ENCODE data around the gene CRB2. TPM values are rescaled to one million over a fixed set of nuclear protein-coding genes. Genes with fewer than 3 reads are reported as not detected.

The CRB2 gene
- total RNA-seq, 1 donor from 2014 or later, result not detected

GRCh38 chr9:123349033-123349432, 7.0 kb upstream of the CRB2 start:
- Histone ChIP-seq H3K4me1 (peaks cover 2% of the 10 kb centered on the region), H3K27ac (replicated peaks) (no peak overlapping the region), H3K4me3 (no peak overlapping the region), H3K27me3 (ENCODE audit: low read depth) (peaks cover 50% of the 10 kb centered on the region), H3K36me3 (no peaks in the 10 kb centered on the region), H3K9me3 (replicated peaks) (no peaks in the 10 kb centered on the region)
- no peak for TF ChIP-seq CTCF (IDR thresholded peaks at IDR 0.05; ENCODE audit: borderline replicate concordance)
- intact Hi-C loops (cut with micrococcal nuclease), result no loop called here
- no peak for DNase-seq

- Histone ChIP-seq H3K9me3 (replicated peaks) (no peaks in the 10 kb centered on the region), H3K36me3 (no peaks in the 10 kb centered on the region), H3K4me3 (no peak overlapping the region), H3K27me3 (ENCODE audit: low read depth) (peaks cover 58% of the 10 kb centered on the region), H3K27ac (replicated peaks) (no peak overlapping the region), H3K4me1 (peaks cover 6% of the 10 kb centered on the region)
- intact Hi-C loops (cut with micrococcal nuclease), result loop anchor here (10.0 kb wide), 1 partner anchor 245 kb away; no protein-coding TSS in a partner anchor
- TF ChIP-seq CTCF (IDR thresholded peaks at IDR 0.05; ENCODE audit: borderline replicate concordance), result no peak
- DNase-seq, result no peak
These were observed 6.1 kb upstream of the CRB2 start for GRCh38 chr9:123349691-123350480.

DNA sequence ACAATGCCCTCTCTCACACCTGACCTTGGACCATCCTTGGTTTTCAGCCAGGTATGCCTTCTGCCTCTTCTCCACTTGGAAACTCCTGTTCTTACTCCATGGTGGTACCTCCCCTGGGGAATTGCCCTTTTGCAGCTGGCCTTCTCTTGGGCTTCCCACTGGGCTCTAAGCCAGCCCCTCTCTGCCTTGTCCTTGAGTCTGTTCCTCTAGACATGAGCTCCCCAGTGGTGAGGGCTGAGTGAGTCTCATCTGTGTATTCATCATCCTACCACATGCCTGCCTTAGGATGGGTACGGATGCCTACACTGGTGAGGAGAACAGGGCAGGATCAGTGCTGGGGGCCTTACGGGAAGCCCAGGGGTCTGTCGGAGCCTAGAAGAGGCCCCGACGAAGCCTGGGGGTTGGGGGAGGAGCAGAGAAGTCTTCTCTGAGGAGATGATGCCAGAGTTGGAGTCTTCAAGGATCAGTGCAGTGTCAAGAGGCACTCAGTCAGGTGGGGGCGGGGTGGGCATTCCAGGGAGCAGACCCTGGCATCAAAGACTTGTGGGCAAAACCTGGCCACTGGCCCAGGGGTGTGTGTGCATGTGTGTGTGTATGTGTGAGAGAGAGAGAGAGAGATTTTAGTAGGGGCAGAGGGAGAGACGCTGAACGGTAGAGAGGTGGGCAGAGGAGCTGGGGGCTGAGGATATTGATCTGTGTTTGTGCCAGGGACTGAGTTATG, 5.2 kb upstream of the CRB2 start:
- H3K27ac ChIP-seq (replicated peaks), result no peak overlapping the region
- intact Hi-C loops (cut with micrococcal nuclease), result loop anchor here (10.0 kb wide), 1 partner anchor 246 kb away; no protein-coding TSS in a partner anchor
- no peak for TF ChIP-seq CTCF (IDR thresholded peaks at IDR 0.05; ENCODE audit: borderline replicate concordance)
- no peak overlapping the region for H3K4me3 ChIP-seq
- H3K27me3 ChIP-seq (ENCODE audit: low read depth), result peaks cover 66% of the 10 kb centered on the region
- no peaks in the 10 kb centered on the region for H3K9me3 ChIP-seq (replicated peaks)
- peaks cover 6% of the 10 kb centered on the region for H3K4me1 ChIP-seq
- DNase-seq, result no peak
- no peaks in the 10 kb centered on the region for H3K36me3 ChIP-seq

- Histone ChIP-seq H3K36me3 (no peaks in the 10 kb centered on the region), H3K27ac (replicated peaks) (no peak overlapping the region), H3K9me3 (replicated peaks) (no peaks in the 10 kb centered on the region), H3K27me3 (ENCODE audit: low read depth) (peaks cover 68% of the 10 kb centered on the region), H3K4me1 (peaks cover 6% of the 10 kb centered on the region), H3K4me3 (no peak overlapping the region)
- intact Hi-C loops (cut with micrococcal nuclease), result loop anchor here (10.0 kb wide), 1 partner anchor 248 kb away; no protein-coding TSS in a partner anchor
- no peak for DNase-seq
- TF ChIP-seq CTCF (IDR thresholded peaks at IDR 0.05; ENCODE audit: borderline replicate concordance), result no peak
These were observed 3.0 kb upstream of the CRB2 start for GRCh38 chr9:123353041-123353440.

GRCh38 chr9:123353984-123354591, 1.9 kb upstream of the CRB2 start:
- peaks cover 6% of the 10 kb centered on the region for H3K4me1 ChIP-seq
- no peak overlapping the region for H3K4me3 ChIP-seq
- peaks cover 58% of the 10 kb centered on the region for H3K27me3 ChIP-seq (ENCODE audit: low read depth)
- peak; percentile 55 for DNase-seq
- H3K36me3 ChIP-seq, result no peaks in the 10 kb centered on the region
- no peaks in the 10 kb centered on the region for H3K9me3 ChIP-seq (replicated peaks)
- intact Hi-C loops (cut with micrococcal nuclease), result loop anchor here (10.0 kb wide), 1 partner anchor 249 kb away; no protein-coding TSS in a partner anchor
- no peak overlapping the region for H3K27ac ChIP-seq (replicated peaks)
- TF ChIP-seq CTCF (IDR thresholded peaks at IDR 0.05; ENCODE audit: borderline replicate concordance), result peak; percentile 85

Data from left ventricle myocardium inferior (tissue), 1 donor.